Endodermal cell (in vitro differentiated cells): ENCODE results near the gene ELMO2. TPM values are rescaled to one million over a fixed set of nuclear protein-coding genes. Genes with fewer than 3 reads are reported as not detected.

Source experiments
- DNase-seq: peaks from one replicate; pipeline ENCODE4 v3.0.0-alpha.2; 2017
- H3K27ac ChIP-seq: 2 replicates; pipeline ENCODE4 v1.5.1; 2013; ENCODE audit warnings: mild to moderate bottlenecking, low read depth, low read length, moderate library complexity
- H3K27me3 ChIP-seq: 2 replicates; pipeline ENCODE4 v1.6.1; 2013; ENCODE audit warnings: mild to moderate bottlenecking, low read length, moderate library complexity; ENCODE audit not compliant: insufficient read depth, control insufficient read depth, poor library complexity, severe bottlenecking
- H3K36me3 ChIP-seq: 2 replicates; pipeline ENCODE4 v1.7.0; 2013; ENCODE audit warnings: mild to moderate bottlenecking, low read length, moderate library complexity; ENCODE audit not compliant: control insufficient read depth, insufficient read depth
- H3K4me1 ChIP-seq: one replicate; pipeline ENCODE4 v1.7.0; 2013; ENCODE audit warnings: low read length; ENCODE audit not compliant: control insufficient read depth, insufficient read depth
- H3K4me3 ChIP-seq: 2 replicates; pipeline ENCODE4 v1.5.1; 2013; ENCODE audit warnings: mild to moderate bottlenecking, low read length, moderate library complexity
- H3K9ac ChIP-seq: 2 replicates; pipeline ENCODE4 v1.6.1; 2013; ENCODE audit warnings: mild to moderate bottlenecking, low read length, moderate library complexity; ENCODE audit not compliant: poor library complexity, severe bottlenecking; ENCODE audit errors: extremely low read depth
- H3K9me3 ChIP-seq: 2 replicates; pipeline ENCODE4 v1.6.1; 2013; ENCODE audit warnings: mild to moderate bottlenecking, low read length, moderate library complexity; ENCODE audit not compliant: control insufficient read depth
- H3K27ac Mint-ChIP-seq: 2 replicates; pipeline ENCODE4 v1.8.0; 2020; ENCODE audit warnings: mixed read lengths
- H3K27me3 Mint-ChIP-seq: 2 replicates; pipeline ENCODE4 v1.8.0; 2021; ENCODE audit warnings: mild to moderate bottlenecking, mixed read lengths; ENCODE audit not compliant: insufficient read depth
- H3K36me3 Mint-ChIP-seq: 2 replicates; pipeline ENCODE4 v1.8.0; 2020; ENCODE audit warnings: low read depth, mixed read lengths
- H3K4me1 Mint-ChIP-seq: 2 replicates; pipeline ENCODE4 v1.8.0; 2020; ENCODE audit warnings: mixed read lengths
- H3K4me3 Mint-ChIP-seq: 2 replicates; pipeline ENCODE4 v1.8.0; 2020; ENCODE audit warnings: mild to moderate bottlenecking, moderate library complexity, mixed read lengths
- H3K9me3 Mint-ChIP-seq: 2 replicates; pipeline ENCODE4 v1.8.0; 2020; ENCODE audit warnings: mild to moderate bottlenecking, mixed read lengths
- WGBS, 2 experiments: methylation state at CpG; one replicate each; pipeline versions ENCODE4 v1.1.5 to v1.1.7; 2013; ENCODE audit warnings: missing lambda C conversion rate in 2 of 2, mixed read lengths in 1 of 2; ENCODE audit not compliant: insufficient coverage in 1 of 2, insufficient read length in 1 of 2; 5-methylcytosine and 5-hydroxymethylcytosine counted together
- total RNA-seq, 2 donors: library from RNA; stranded (reverse); fragmentation: NEBNext Ultra II Directional in 1 of 2; extraction: Animal tissue kit (Norgen Biotek cat#: 25700) in 1 of 2; gene quantifications; 2 replicates in 1 of 2; 3 replicates in 1 of 2; pipeline ENCODE4 v1.2.1, GENCODE V29; 2021
- TF ChIP-seq, protein P1 (sequence below): fragments of 200-600 bp; sonication (generic); conservative IDR thresholded peaks from 2 replicates; pipeline ENCODE4 v1.5.0; 2021; ENCODE audit warnings: antibody characterized with exemption, mild to moderate bottlenecking

The ELMO2 gene
- total RNA-seq, 2 donors from 2014 or later, result 44.8 to 52.8 TPM

- peaks cover 2% of the 10 kb centered on the region for H3K9me3 Mint-ChIP-seq
- Histone ChIP-seq H3K4me1 (no peaks in the 10 kb centered on the region), H3K9me3 (peaks cover 8% of the 10 kb centered on the region), H3K36me3 (no peaks in the 10 kb centered on the region), H3K27ac (no peak overlapping the region), H3K4me3 (no peak overlapping the region), H3K27me3 (peaks cover 6% of the 10 kb centered on the region), H3K9ac (no peak overlapping the region)
- DNase-seq, result no peak
- WGBS, 2 experiments, result 88 to 95% methylated on average over 5 to 6 of the region's 6 CpGs
- TF ChIP-seq, protein P1, sequence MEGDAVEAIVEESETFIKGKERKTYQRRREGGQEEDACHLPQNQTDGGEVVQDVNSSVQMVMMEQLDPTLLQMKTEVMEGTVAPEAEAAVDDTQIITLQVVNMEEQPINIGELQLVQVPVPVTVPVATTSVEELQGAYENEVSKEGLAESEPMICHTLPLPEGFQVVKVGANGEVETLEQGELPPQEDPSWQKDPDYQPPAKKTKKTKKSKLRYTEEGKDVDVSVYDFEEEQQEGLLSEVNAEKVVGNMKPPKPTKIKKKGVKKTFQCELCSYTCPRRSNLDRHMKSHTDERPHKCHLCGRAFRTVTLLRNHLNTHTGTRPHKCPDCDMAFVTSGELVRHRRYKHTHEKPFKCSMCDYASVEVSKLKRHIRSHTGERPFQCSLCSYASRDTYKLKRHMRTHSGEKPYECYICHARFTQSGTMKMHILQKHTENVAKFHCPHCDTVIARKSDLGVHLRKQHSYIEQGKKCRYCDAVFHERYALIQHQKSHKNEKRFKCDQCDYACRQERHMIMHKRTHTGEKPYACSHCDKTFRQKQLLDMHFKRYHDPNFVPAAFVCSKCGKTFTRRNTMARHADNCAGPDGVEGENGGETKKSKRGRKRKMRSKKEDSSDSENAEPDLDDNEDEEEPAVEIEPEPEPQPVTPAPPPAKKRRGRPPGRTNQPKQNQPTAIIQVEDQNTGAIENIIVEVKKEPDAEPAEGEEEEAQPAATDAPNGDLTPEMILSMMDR, result no peak
- no peaks in the 10 kb centered on the region for H3K36me3 Mint-ChIP-seq
- H3K4me3 Mint-ChIP-seq, result no peak overlapping the region
- no peaks in the 10 kb centered on the region for H3K4me1 Mint-ChIP-seq
- no peak overlapping the region for H3K27ac Mint-ChIP-seq
- H3K27me3 Mint-ChIP-seq, result peaks cover 33% of the 10 kb centered on the region
Measured at GRCh38 chr20:46435146-46435545, 28.7 kb upstream of the ELMO2 start.

GRCh38 chr20:46434597-46434996 is 28.2 kb upstream of the ELMO2 start:
- TF ChIP-seq, protein P1, result no peak
- peaks cover 2% of the 10 kb centered on the region for H3K9me3 Mint-ChIP-seq

DNA sequence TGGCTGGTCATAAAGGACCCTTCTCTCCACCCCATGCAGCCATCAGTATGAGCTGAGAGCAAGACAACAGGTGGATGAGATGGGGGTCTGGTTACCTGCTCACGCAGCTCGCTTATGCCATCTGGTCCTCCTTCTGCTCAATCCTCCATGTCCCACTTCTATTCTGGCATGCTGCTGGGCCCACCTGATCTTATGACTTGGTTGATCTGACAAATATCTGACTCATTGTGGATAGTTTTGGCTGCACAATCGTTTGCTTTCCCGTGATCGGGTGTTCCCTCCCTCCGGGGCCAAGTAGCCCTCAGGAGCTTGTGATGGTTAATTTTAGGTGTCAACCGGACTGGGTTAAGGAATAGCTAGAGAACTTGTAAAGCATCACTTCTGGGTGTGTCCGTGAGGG is 26.6 kb upstream of the ELMO2 start:
- Histone ChIP-seq H3K27ac (no peak overlapping the region), H3K9ac (no peak overlapping the region), H3K4me3 (no peak overlapping the region), H3K36me3 (no peaks in the 10 kb centered on the region), H3K27me3 (peaks cover 10% of the 10 kb centered on the region), H3K4me1 (no peaks in the 10 kb centered on the region), H3K9me3 (peaks cover 8% of the 10 kb centered on the region)
- TF ChIP-seq, protein P1, result no peak
- Mint-ChIP-seq H3K4me3 (no peak overlapping the region), H3K27me3 (peaks cover 49% of the 10 kb centered on the region), H3K4me1 (no peaks in the 10 kb centered on the region), H3K36me3 (no peaks in the 10 kb centered on the region), H3K9me3 (peaks cover 1% of the 10 kb centered on the region), H3K27ac (no peak overlapping the region)
- WGBS, 2 experiments, result 90 to 94% methylated on average over 5 to 8 of the region's 8 CpGs
- DNase-seq, result no peak

More at GRCh38 chr20:46434597-46434996, 28.2 kb upstream of the ELMO2 start:
- no peak overlapping the region for H3K27ac Mint-ChIP-seq
- H3K36me3 Mint-ChIP-seq, result no peaks in the 10 kb centered on the region
- DNase-seq, result no peak
- Histone ChIP-seq H3K9me3 (peaks cover 8% of the 10 kb centered on the region), H3K36me3 (no peaks in the 10 kb centered on the region), H3K27ac (no peak overlapping the region), H3K4me3 (no peak overlapping the region), H3K4me1 (no peaks in the 10 kb centered on the region), H3K27me3 (peaks cover 10% of the 10 kb centered on the region), H3K9ac (no peak overlapping the region)
- no peak overlapping the region for H3K4me3 Mint-ChIP-seq
- H3K27me3 Mint-ChIP-seq, result peaks cover 37% of the 10 kb centered on the region
- no peaks in the 10 kb centered on the region for H3K4me1 Mint-ChIP-seq
